ENCODE measurements around the gene ARHGDIB. TPM values are rescaled to one million over a fixed set of nuclear protein-coding genes. Genes with fewer than 3 reads are reported as not detected.

Gene ARHGDIB
- total RNA-seq, 3 donors from 2014 or later (not counting 1 experiment from before 2014, with no cell fraction given), result 838 to 962 (median 929) TPM

- no peak overlapping the region for H3K4me3 ChIP-seq (ENCODE audit: low read length)
- ATAC-seq, result no peak
- no peaks in the 10 kb centered on the region for H3K4me1 ChIP-seq (ENCODE audit: control insufficient read depth, insufficient read depth, low read length)
- Mint-ChIP-seq H3K4me3 (no peak overlapping the region), H3K9me3 (no peaks in the 10 kb centered on the region), H3K4me1 (no peaks in the 10 kb centered on the region), H3K27ac (no peak overlapping the region), H3K36me3 (no peaks in the 10 kb centered on the region), H3K27me3 (ENCODE audit: low read depth in 2 of 2) (peaks cover 4 to 6% of the 10 kb centered on the region in 2 donors)
- no peak overlapping the region for H3K27ac ChIP-seq (ENCODE audit: low read length)
- H3K9me3 ChIP-seq (ENCODE audit: control insufficient read depth, insufficient read depth, low read length), result no peaks in the 10 kb centered on the region
- no peak for DNase-seq
- WGBS (ENCODE audit: insufficient coverage), result 94% methylated on average over 7 of the region's 7 CpGs
- TF ChIP-seq CTCF (IDR thresholded peaks at IDR 0.05), result no peak
- H3K27me3 ChIP-seq (ENCODE audit: control insufficient read depth, insufficient read depth, low read length), result no peaks in the 10 kb centered on the region
- intact Hi-C loops (cut with micrococcal nuclease), result no loop called here
- no peaks in the 10 kb centered on the region for H3K36me3 ChIP-seq (ENCODE audit: control insufficient read depth, insufficient read depth, low read length)
These were observed 64.8 kb downstream of the ARHGDIB start for GRCh38 chr12:14896521-14897169.

GRCh38 chr12:14893506-14894250 is 67.7 kb downstream of the ARHGDIB start:
- Histone ChIP-seq H3K27me3 (ENCODE audit: control insufficient read depth, insufficient read depth, low read length) (no peaks in the 10 kb centered on the region), H3K27ac (ENCODE audit: low read length) (no peak overlapping the region), H3K4me3 (ENCODE audit: low read length) (no peak overlapping the region), H3K36me3 (ENCODE audit: control insufficient read depth, insufficient read depth, low read length) (no peaks in the 10 kb centered on the region), H3K9me3 (ENCODE audit: control insufficient read depth, insufficient read depth, low read length) (no peaks in the 10 kb centered on the region), H3K4me1 (ENCODE audit: control insufficient read depth, insufficient read depth, low read length) (no peaks in the 10 kb centered on the region)
- Mint-ChIP-seq H3K4me1 (no peaks in the 10 kb centered on the region), H3K27me3 (ENCODE audit: low read depth in 2 of 2) (peaks cover 9 to 17% of the 10 kb centered on the region in 2 donors), H3K4me3 (no peak overlapping the region), H3K27ac (no peak overlapping the region), H3K9me3 (no peaks in the 10 kb centered on the region), H3K36me3 (no peaks in the 10 kb centered on the region)
- DNase-seq (no peak), ATAC-seq (no peak)
- 100% methylated on average over 2 of the region's 5 CpGs for WGBS (ENCODE audit: insufficient coverage)
- no peak for TF ChIP-seq CTCF (IDR thresholded peaks at IDR 0.05)
- intact Hi-C loops (cut with micrococcal nuclease), result no loop called here

GRCh38 chr12:14892726-14893505 is 68.5 kb downstream of the ARHGDIB start:
- DNase-seq, result no peak
- TF ChIP-seq CTCF (IDR thresholded peaks at IDR 0.05), result no peak
- Histone ChIP-seq H3K27ac (ENCODE audit: low read length) (no peak overlapping the region), H3K9me3 (ENCODE audit: control insufficient read depth, insufficient read depth, low read length) (no peaks in the 10 kb centered on the region), H3K4me3 (ENCODE audit: low read length) (no peak overlapping the region), H3K4me1 (ENCODE audit: control insufficient read depth, insufficient read depth, low read length) (no peaks in the 10 kb centered on the region), H3K27me3 (ENCODE audit: control insufficient read depth, insufficient read depth, low read length) (no peaks in the 10 kb centered on the region), H3K36me3 (ENCODE audit: control insufficient read depth, insufficient read depth, low read length) (no peaks in the 10 kb centered on the region)
- no peaks in the 10 kb centered on the region for H3K9me3 Mint-ChIP-seq
- intact Hi-C loops (cut with micrococcal nuclease), result no loop called here
- H3K27me3 Mint-ChIP-seq (ENCODE audit: low read depth in 2 of 2), result peaks cover 14 to 24% of the 10 kb centered on the region in 2 donors
- no peak overlapping the region for H3K27ac Mint-ChIP-seq
- ATAC-seq, result no peak
- no peak overlapping the region for H3K4me3 Mint-ChIP-seq
- 85% methylated on average over 7 of the region's 7 CpGs for WGBS (ENCODE audit: insufficient coverage)
- no peaks in the 10 kb centered on the region for H3K4me1 Mint-ChIP-seq
- no peaks in the 10 kb centered on the region for H3K36me3 Mint-ChIP-seq

Other genes starting within 250 kb of the ARHGDIB start
- gene WBP11, start 158.1 kb downstream of the ARHGDIB start, total RNA-seq, result 100 to 1,000 TPM; 130 to 159 (median 134) TPM
- under 1 TPM; 0.28 to 0.79 (median 0.33) TPM for gene C12orf60, start 157.9 kb downstream of the ARHGDIB start, total RNA-seq
- not detected for gene SMCO3, start 147.4 kb downstream of the ARHGDIB start, total RNA-seq
- gene ART4, start 118.1 kb downstream of the ARHGDIB start, total RNA-seq, result not detected
- 1 to 10 TPM in 1 of 3 donors, under 1 TPM in 1, not detected in 1; 0.89 to 1.1 TPM for gene MGP, start 75.7 kb downstream of the ARHGDIB start, total RNA-seq
- 10 to 100 TPM in 2 of 3 donors, 1 to 10 TPM in 1; 9.8 to 15.2 (median 12.3) TPM for gene ERP27, start 23.1 kb downstream of the ARHGDIB start, total RNA-seq
- not detected for gene PDE6H, start 11.4 kb upstream of the ARHGDIB start, total RNA-seq

All from natural killer cell (primary cell).